GM15510 (cell line): ENCODE data around the gene KLK3.

Experiments used
- POLR2A ChIP-seq: IDR thresholded peaks from 3 replicates; pipeline ENCODE4 v1.6.1; 2011; ENCODE audit warnings: borderline replicate concordance; ENCODE audit not compliant: insufficient read length; ENCODE audit errors: extremely low read depth

KLK3 gene

GRCh38 chr19:50839712-50840655, 14.7 kb upstream of the KLK3 start:
- no peak for TF ChIP-seq POLR2A

DNA sequence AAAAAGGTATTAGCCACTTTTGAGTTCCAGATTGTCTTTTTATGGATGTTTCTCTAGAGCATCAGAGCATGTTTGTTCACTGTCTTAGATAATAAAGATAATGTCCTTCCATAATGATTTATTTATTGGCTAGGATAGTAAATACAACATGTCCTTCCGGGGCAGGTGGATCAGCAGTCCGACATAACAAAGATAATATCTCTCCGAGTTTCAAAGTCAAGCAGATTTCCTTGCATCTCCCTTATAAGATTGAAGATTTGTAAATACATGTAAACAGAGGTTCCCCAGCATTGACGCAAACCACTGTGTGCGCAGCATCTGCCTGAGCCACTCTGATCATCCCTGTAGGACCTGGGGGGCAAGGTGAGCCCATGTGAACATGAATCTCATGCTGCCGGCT, 12.6 kb upstream of the KLK3 start:
- TF ChIP-seq POLR2A = no peak

DNA sequence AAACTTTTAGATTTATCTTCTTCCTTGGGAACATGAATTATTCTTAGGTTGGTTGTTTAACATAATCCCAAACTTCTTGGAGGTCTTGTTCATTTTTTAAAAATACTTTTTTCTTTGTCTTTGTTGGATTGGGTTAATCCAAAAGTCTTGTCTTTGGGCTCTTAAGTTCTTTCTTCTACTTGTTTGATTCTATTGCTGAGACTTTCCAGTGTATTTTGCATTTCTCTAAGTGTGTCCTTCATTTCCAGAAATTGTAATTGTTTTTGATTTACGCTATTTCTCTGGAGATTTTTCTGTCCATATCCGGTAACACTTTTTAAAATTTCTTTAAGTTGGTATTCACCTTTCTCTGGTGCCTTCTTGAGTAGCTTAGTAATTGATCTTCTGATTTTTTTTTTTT, 11.5 kb upstream of the KLK3 start:
- TF ChIP-seq POLR2A = no peak

GRCh38 chr19:50843701-50844221, 11.0 kb upstream of the KLK3 start:
- no peak for TF ChIP-seq POLR2A

- no peak for TF ChIP-seq POLR2A
These were observed 10.3 kb upstream of the KLK3 start for GRCh38 chr19:50844296-50844935.

- TF ChIP-seq POLR2A = no peak
These were observed 4.0 kb upstream of the KLK3 start for GRCh38 chr19:50850738-50851137.

GRCh38 chr19:50851620-50852019, 3.1 kb upstream of the KLK3 start:
- no peak for TF ChIP-seq POLR2A

DNA sequence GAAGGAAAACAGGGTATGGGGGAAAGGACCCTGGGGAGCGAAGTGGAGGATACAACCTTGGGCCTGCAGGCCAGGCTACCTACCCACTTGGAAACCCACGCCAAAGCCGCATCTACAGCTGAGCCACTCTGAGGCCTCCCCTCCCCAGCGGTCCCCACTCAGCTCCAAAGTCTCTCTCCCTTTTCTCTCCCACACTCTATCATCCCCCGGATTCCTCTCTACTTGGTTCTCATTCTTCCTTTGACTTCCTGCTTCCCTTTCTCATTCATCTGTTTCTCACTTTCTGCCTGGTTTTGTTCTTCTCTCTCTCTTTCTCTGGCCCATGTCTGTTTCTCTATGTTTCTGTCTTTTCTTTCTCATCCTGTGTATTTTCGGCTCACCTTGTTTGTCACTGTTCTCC, 2.7 kb downstream of the KLK3 start:
- no peak for TF ChIP-seq POLR2A

GRCh38 chr19:50858886-50859285, 4.2 kb downstream of the KLK3 start:
- no peak for TF ChIP-seq POLR2A

- no peak for TF ChIP-seq POLR2A
These were observed 5.1 kb downstream of the KLK3 start for GRCh38 chr19:50859849-50860248.

DNA sequence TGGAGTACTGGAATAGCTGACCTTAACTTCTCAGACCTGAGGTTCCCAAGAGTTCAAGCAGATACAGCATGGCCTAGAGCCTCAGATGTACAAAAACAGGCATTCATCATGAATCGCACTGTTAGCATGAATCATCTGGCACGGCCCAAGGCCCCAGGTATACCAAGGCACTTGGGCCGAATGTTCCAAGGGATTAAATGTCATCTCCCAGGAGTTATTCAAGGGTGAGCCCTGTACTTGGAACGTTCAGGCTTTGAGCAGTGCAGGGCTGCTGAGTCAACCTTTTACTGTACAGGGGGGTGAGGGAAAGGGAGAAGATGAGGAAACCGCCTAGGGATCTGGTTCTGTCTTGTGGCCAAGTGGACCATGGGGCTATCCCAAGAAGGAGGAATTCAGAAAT, 6.3 kb downstream of the KLK3 start:
- TF ChIP-seq POLR2A = no peak

DNA sequence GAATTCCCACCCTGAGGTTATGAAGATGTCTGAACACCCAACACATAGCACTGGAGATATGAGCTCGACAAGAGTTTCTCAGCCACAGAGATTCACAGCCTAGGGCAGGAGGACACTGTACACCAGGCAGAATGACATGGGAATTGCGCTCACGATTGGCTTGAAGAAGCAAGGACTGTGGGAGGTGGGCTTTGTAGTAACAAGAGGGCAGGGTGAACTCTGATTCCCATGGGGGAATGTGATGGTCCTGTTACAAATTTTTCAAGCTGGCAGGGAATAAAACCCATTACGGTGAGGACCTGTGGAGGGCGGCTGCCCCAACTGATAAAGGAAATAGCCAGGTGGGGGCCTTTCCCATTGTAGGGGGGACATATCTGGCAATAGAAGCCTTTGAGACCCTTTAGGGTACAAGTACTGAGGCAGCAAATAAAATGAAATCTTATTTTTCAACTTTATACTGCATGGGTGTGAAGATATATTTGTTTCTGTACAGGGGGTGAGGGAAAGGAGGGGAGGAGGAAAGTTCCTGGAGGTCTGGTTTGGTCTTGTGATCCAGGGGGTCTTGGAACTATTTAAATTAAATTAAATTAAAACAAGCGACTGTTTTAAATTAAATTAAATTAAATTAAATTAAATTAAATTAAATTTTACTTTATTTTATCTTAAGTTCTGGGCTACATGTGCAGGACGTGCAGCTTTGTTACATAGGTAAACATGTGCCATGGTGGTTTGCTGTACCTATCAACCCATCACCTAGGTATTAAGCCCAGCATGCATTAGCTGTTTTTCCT, 7.0 kb downstream of the KLK3 start:
- no peak for TF ChIP-seq POLR2A

DNA sequence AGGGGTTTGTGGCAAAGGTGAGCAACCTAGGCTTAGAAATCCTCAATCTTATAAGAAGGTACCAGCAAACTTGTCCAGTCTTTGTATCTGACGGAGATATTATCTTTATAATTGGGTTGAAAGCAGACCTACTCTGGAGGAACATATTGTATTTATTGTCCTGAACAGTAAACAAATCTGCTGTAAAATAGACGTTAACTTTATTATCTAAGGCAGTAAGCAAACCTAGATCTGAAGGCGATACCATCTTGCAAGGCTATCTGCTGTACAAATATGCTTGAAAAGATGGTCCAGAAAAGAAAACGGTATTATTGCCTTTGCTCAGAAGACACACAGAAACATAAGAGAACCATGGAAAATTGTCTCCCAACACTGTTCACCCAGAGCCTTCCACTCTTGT, 14.8 kb downstream of the KLK3 start:
- TF ChIP-seq POLR2A = no peak

DNA sequence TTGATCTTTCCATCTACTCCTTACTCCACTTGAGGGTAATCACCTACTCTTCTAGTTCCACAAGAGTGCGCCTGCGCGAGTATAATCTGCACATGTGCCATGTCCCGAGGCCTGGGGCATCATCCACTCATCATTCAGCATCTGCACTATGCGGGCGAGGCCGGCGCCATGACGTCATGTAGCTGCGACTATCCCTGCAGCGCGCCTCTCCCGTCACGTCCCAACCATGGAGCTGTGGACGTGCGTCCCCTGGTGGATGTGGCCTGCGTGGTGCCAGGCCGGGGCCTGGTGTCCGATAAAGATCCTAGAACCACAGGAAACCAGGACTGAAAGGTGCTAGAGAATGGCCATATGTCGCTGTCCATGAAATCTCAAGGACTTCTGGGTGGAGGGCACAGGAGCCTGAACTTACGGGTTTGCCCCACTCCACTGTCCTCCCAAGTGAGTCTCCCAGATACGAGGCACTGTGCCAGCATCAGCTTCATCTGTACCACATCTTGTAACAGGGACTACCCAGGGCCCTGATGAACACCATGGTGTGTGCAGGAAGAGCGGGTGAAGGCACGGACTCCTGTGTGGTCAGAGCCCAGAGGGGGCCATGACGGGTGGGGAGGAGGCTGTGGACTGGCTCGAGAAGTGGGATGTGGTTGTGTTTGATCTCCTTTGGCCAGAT, 15.8 kb downstream of the KLK3 start:
- TF ChIP-seq POLR2A = no peak
